ENCODE data around the gene CAPS. TPM values are rescaled to one million over a fixed set of nuclear protein-coding genes. Genes with fewer than 3 reads are reported as not detected.

Gene CAPS
- total RNA-seq, 2 experiments from 2014 or later: 2.2 to 2.7 TPM

- peak; percentile 23 for DNase-seq
- POLR2A ChIA-PET: interaction anchor here (0.6 to 2.7 kb wide), 6 partner anchors 75 to 513 kb away, joined by 3 to 25 read pairs (median 4); partner anchors contain the start of genes DUS3L and RANBP3
Measured at GRCh38 chr19:5903056-5903623, 10.9 kb upstream of the CAPS start.

GRCh38 chr19:5903624-5904351, 10.3 kb upstream of the CAPS start, which contains the start of gene NDUFA11:
Gene NDUFA11 (minus strand): TSS chr19:5903790. CDS start chr19:5903708, 82 bp downstream.
- Mint-ChIP-seq H3K27me3 (no peaks in the 10 kb centered on the region), H3K36me3 (ENCODE audit: low read depth) (peaks cover 12% of the 10 kb centered on the region), H3K4me1 (peaks cover 32% of the 10 kb centered on the region), H3K27ac (peak within 1 kb of the TSS; percentile 98), H3K9me3 (ENCODE audit: low read depth) (no peaks in the 10 kb centered on the region), H3K4me3 (peak within 1 kb of the TSS; percentile 94)
- POLR2A ChIA-PET: interaction anchor here (0.6 to 2.7 kb wide), 10 partner anchors 11 to 770 kb away, joined by 3 to 25 read pairs (median 4); partner anchors contain the start of genes DUS3L, RANBP3 and SAFB2
- intact Hi-C loops (cut with DNase I, micrococcal nuclease): loop anchor here (1.0 to 10.0 kb wide), 25 partner anchors 49 to 1836 kb away; partner anchors contain the start of genes CATSPERD (in 2 of the 2), LONP1 (in 2 of the 2), MICOS13 (in 2 of the 2) and RANBP3 (in 2 of the 2)
- ATAC-seq (peak; percentile 55), DNase-seq (peak; percentile 98)
- CTCF ChIA-PET: interaction anchor here (0.6 to 2.9 kb wide), 10 partner anchors 64 to 1112 kb away, joined by 3 to 32 read pairs (median 4); partner anchors contain the start of genes CATSPERD, FEM1A, LONP1 and NRTN

More at GRCh38 chr19:5903056-5903623, 10.9 kb upstream of the CAPS start:
- CTCF ChIA-PET: interaction anchor here (0.6 to 2.9 kb wide), 8 partner anchors 10 to 565 kb away, joined by 3 to 32 read pairs (median 4); partner anchors contain the start of gene NRTN
- Mint-ChIP-seq H3K4me1 (peaks cover 32% of the 10 kb centered on the region), H3K9me3 (ENCODE audit: low read depth) (no peaks in the 10 kb centered on the region), H3K36me3 (ENCODE audit: low read depth) (peaks cover 12% of the 10 kb centered on the region), H3K4me3 (peak overlapping the region; percentile 94), H3K27ac (peak overlapping the region; percentile 98), H3K27me3 (no peaks in the 10 kb centered on the region)
- ATAC-seq: no peak
- intact Hi-C loops (cut with DNase I, micrococcal nuclease): loop anchor here (1.0 to 10.0 kb wide), 6 partner anchors 99 to 1836 kb away; partner anchors contain the start of genes ALKBH7 (in 1 of the 2), CATSPERD (in 1 of the 2), CHAF1A (in 1 of the 2) and LONP1 (in 1 of the 2)

- DNase-seq: peak; percentile 100
- CTCF ChIA-PET: interaction anchor here (0.6 to 2.9 kb wide), 10 partner anchors 64 to 1113 kb away, joined by 3 to 32 read pairs (median 5); partner anchors contain the start of genes CATSPERD, FEM1A, LONP1 and NRTN
- Mint-ChIP-seq H3K4me3 (peak within 1 kb of the TSS; percentile 94), H3K9me3 (ENCODE audit: low read depth) (no peaks in the 10 kb centered on the region), H3K36me3 (ENCODE audit: low read depth) (peaks cover 12% of the 10 kb centered on the region), H3K4me1 (peaks cover 32% of the 10 kb centered on the region), H3K27me3 (no peaks in the 10 kb centered on the region), H3K27ac (peak within 1 kb of the TSS; percentile 98)
- POLR2A ChIA-PET: interaction anchor here (0.6 to 2.7 kb wide), 12 partner anchors 12 to 769 kb away, joined by 3 to 25 read pairs (median 3); partner anchors contain the start of genes RANBP3, SAFB2 and TNFSF9
- peak; percentile 87 for ATAC-seq
- intact Hi-C loops (cut with DNase I, micrococcal nuclease): loop anchor here (1.0 to 10.0 kb wide), 24 partner anchors 48 to 1837 kb away; partner anchors contain the start of genes MICOS13 (in 2 of the 2), RANBP3 (in 2 of the 2), ALKBH7 (in 1 of the 2) and CATSPERD (in 1 of the 2)
Measured at GRCh38 chr19:5904352-5905113, 9.5 kb upstream of the CAPS start, which contains the start of gene VMAC. Gene VMAC (plus strand): TSS chr19:5904872. CDS start chr19:5904891, 19 bp downstream.

- Mint-ChIP-seq H3K9me3 (ENCODE audit: low read depth) (no peaks in the 10 kb centered on the region), H3K27me3 (no peaks in the 10 kb centered on the region), H3K27ac (peak overlapping the region; percentile 63), H3K36me3 (ENCODE audit: low read depth) (peaks cover 13% of the 10 kb centered on the region), H3K4me1 (peaks cover 29% of the 10 kb centered on the region), H3K4me3 (peak overlapping the region; percentile 94)
- ATAC-seq (no peak), DNase-seq (no peak)
- CTCF ChIA-PET: interaction anchor here (0.6 to 2.7 kb wide), 6 partner anchors 29 to 130 kb away, joined by 3 to 9 read pairs (median 4); no protein-coding TSS in a partner anchor
- POLR2A ChIA-PET: interaction anchor here (0.6 to 2.7 kb wide), 5 partner anchors 101 to 625 kb away, joined by 3 to 16 read pairs (median 3); partner anchors contain the start of gene TNFSF9
- intact Hi-C loops (cut with DNase I, micrococcal nuclease): loop anchor here (2.0 to 10.0 kb wide), 6 partner anchors 47 to 1658 kb away; partner anchors contain the start of genes CHAF1A (in 1 of the 2), HSD11B1L (in 1 of the 2), MICOS13 (in 1 of the 2) and PLIN3 (in 1 of the 2)
Measured at GRCh38 chr19:5905114-5905778, 8.8 kb upstream of the CAPS start.

GRCh38 chr19:5907241-5907640, 6.8 kb upstream of the CAPS start:
- Mint-ChIP-seq H3K27ac (peak overlapping the region; percentile 48), H3K9me3 (ENCODE audit: low read depth) (no peaks in the 10 kb centered on the region), H3K36me3 (ENCODE audit: low read depth) (peaks cover 7% of the 10 kb centered on the region), H3K27me3 (no peaks in the 10 kb centered on the region), H3K4me3 (no peak overlapping the region), H3K4me1 (peaks cover 21% of the 10 kb centered on the region)
- DNase-seq: peak; percentile 33
- intact Hi-C loops (cut with DNase I, micrococcal nuclease): loop anchor here (5.0 to 10.0 kb wide), 2 partner anchors 45 to 1502 kb away; partner anchors contain the start of genes CHAF1A (in 1 of the 2) and SH3GL1 (in 1 of the 2)
- no peak for ATAC-seq
- POLR2A ChIA-PET: interaction anchor here (0.6 kb wide), 1 partner anchor 612 kb away, joined by 6 read pairs; no protein-coding TSS in a partner anchor
- CTCF ChIA-PET: interaction anchor here (2.7 kb wide), 1 partner anchor 103 kb away, joined by 9 read pairs; no protein-coding TSS in a partner anchor

- CTCF ChIA-PET: interaction anchor here (1.0 to 1.2 kb wide), 2 partner anchors 18 to 60 kb away, joined by 5 to 6 read pairs; no protein-coding TSS in a partner anchor
- intact Hi-C loops (cut with DNase I, micrococcal nuclease): loop anchor here (5.0 to 10.0 kb wide), 2 partner anchors 43 to 1504 kb away; partner anchors contain the start of genes CHAF1A (in 1 of the 2) and SH3GL1 (in 1 of the 2)
- no peaks in the 10 kb centered on the region for H3K27me3 Mint-ChIP-seq
Measured at GRCh38 chr19:5908773-5909442, 5.1 kb upstream of the CAPS start.

GRCh38 chr19:5910638-5910907, 3.5 kb upstream of the CAPS start:
- ChIA-PET POLR2A (no interaction called here), CTCF (no interaction called here)
- Mint-ChIP-seq H3K27me3 (no peaks in the 10 kb centered on the region), H3K27ac (no peak overlapping the region), H3K9me3 (ENCODE audit: low read depth) (no peaks in the 10 kb centered on the region), H3K4me1 (peaks cover 16% of the 10 kb centered on the region), H3K36me3 (ENCODE audit: low read depth) (peaks cover 7% of the 10 kb centered on the region), H3K4me3 (no peak overlapping the region)
- no peak for ATAC-seq
- DNase-seq: no peak
- intact Hi-C loops (cut with DNase I, micrococcal nuclease): no loop called here

More at GRCh38 chr19:5908773-5909442, 5.1 kb upstream of the CAPS start:
- peaks cover 16% of the 10 kb centered on the region for H3K4me1 Mint-ChIP-seq
- ATAC-seq (no peak), DNase-seq (no peak)
- peaks cover 7% of the 10 kb centered on the region for H3K36me3 Mint-ChIP-seq (ENCODE audit: low read depth)
- no peak overlapping the region for H3K27ac Mint-ChIP-seq
- POLR2A ChIA-PET: no interaction called here
- no peak overlapping the region for H3K4me3 Mint-ChIP-seq
- H3K9me3 Mint-ChIP-seq (ENCODE audit: low read depth): no peaks in the 10 kb centered on the region

- Mint-ChIP-seq H3K27me3 (no peaks in the 10 kb centered on the region), H3K4me1 (peaks cover 11% of the 10 kb centered on the region), H3K27ac (no peak overlapping the region), H3K9me3 (ENCODE audit: low read depth) (no peaks in the 10 kb centered on the region), H3K36me3 (ENCODE audit: low read depth) (peaks cover 7% of the 10 kb centered on the region), H3K4me3 (no peak overlapping the region)
- ChIA-PET CTCF (no interaction called here), POLR2A (no interaction called here)
- no peak for ATAC-seq
- intact Hi-C loops (cut with DNase I, micrococcal nuclease): no loop called here
- no peak for DNase-seq
Measured at GRCh38 chr19:5911366-5911765, 2.7 kb upstream of the CAPS start.

GRCh38 chr19:5914358-5914774, 312 bp downstream of the CAPS start:
- no peak overlapping the region for H3K27ac Mint-ChIP-seq
- DNase-seq (no peak), ATAC-seq (no peak)
- no peaks in the 10 kb centered on the region for H3K9me3 Mint-ChIP-seq (ENCODE audit: low read depth)
- ChIA-PET POLR2A (no interaction called here), CTCF (no interaction called here)
- intact Hi-C loops (cut with DNase I, micrococcal nuclease): no loop called here
- H3K27me3 Mint-ChIP-seq: no peaks in the 10 kb centered on the region
- peaks cover 14% of the 10 kb centered on the region for H3K36me3 Mint-ChIP-seq (ENCODE audit: low read depth)
- H3K4me1 Mint-ChIP-seq: no peaks in the 10 kb centered on the region
- no peak overlapping the region for H3K4me3 Mint-ChIP-seq

Measured in activated CD4-positive, alpha-beta T cell treated with anti-CD3 and anti-CD28 coated beads for 36 hours (primary cell).